A549 treated with ZK216348 at 1 μM for 4 hours (cell line): ENCODE data around the gene MTRF1. TPM values are rescaled to one million over a fixed set of nuclear protein-coding genes. Genes with fewer than 3 reads are reported as not detected.

Experiments
- total RNA-seq: library from RNA; stranded (reverse); fragments of 200-300 nt; extraction: Qiagen RNA extraction; gene quantifications from 5 replicates; pipeline ENCODE4 v1.2.3, GENCODE V29; 2022; ENCODE audit warnings: low read depth

MTRF1 gene
- 4.3 to 6.2 TPM (median 5.2 TPM) in 5 replicates for total RNA-seq

GRCh38 chr13:41263261-41263971, at the start of gene MTRF1:
Gene MTRF1, minus strand, starts transcription at chr13:41263576. Its CDS starts 2,669 bp downstream, at chr13:41260907.

GRCh38 chr13:41310963-41311405, 47.6 kb upstream of the MTRF1 start, which contains the start of gene NAA16:
Gene NAA16, plus strand, starts transcription at chr13:41311267. Its CDS starts 262 bp downstream, at chr13:41311529.

GRCh38 chr13:41193919-41194824, 69.2 kb downstream of the MTRF1 start, which contains the start of gene KBTBD7:
Gene KBTBD7, minus strand, starts transcription at chr13:41194569. Its CDS starts 312 bp downstream, at chr13:41194257.

Other genes starting within 250 kb of the MTRF1 start
- 25.5 to 33.9 TPM (median 31.3 TPM) in 5 replicates for gene ELF1, start 244.3 kb downstream of the MTRF1 start, total RNA-seq
- gene WBP4, start 202.1 kb downstream of the MTRF1 start, total RNA-seq = 7.2 to 12.4 TPM (median 8.3 TPM) in 5 replicates
- gene KBTBD6, start 130.8 kb downstream of the MTRF1 start, total RNA-seq = 3.3 to 6.2 TPM (median 4.9 TPM) in 5 replicates
- 1.7 to 2.9 TPM (median 2.6 TPM) in 5 replicates for gene KBTBD7, start 69.0 kb downstream of the MTRF1 start, total RNA-seq
- 5.5 to 11.6 TPM (median 7.6 TPM) in 5 replicates for gene NAA16, start 47.7 kb upstream of the MTRF1 start, total RNA-seq
- 3.2 to 5.5 TPM (median 4.0 TPM) in 5 replicates for gene RGCC, start 194.0 kb upstream of the MTRF1 start, total RNA-seq